Measurements from ENCODE around the gene SAXO1.

SAXO1 gene

GRCh38 chr9:18907927-18908625 is 124.9 kb downstream of the SAXO1 start:
- no peak for DNase-seq

GRCh38 chr9:18906656-18907395 is 126.2 kb downstream of the SAXO1 start:
- no peak for DNase-seq

- no peak for DNase-seq
Measured at GRCh38 chr9:18905883-18906629, 127.0 kb downstream of the SAXO1 start.

DNA sequence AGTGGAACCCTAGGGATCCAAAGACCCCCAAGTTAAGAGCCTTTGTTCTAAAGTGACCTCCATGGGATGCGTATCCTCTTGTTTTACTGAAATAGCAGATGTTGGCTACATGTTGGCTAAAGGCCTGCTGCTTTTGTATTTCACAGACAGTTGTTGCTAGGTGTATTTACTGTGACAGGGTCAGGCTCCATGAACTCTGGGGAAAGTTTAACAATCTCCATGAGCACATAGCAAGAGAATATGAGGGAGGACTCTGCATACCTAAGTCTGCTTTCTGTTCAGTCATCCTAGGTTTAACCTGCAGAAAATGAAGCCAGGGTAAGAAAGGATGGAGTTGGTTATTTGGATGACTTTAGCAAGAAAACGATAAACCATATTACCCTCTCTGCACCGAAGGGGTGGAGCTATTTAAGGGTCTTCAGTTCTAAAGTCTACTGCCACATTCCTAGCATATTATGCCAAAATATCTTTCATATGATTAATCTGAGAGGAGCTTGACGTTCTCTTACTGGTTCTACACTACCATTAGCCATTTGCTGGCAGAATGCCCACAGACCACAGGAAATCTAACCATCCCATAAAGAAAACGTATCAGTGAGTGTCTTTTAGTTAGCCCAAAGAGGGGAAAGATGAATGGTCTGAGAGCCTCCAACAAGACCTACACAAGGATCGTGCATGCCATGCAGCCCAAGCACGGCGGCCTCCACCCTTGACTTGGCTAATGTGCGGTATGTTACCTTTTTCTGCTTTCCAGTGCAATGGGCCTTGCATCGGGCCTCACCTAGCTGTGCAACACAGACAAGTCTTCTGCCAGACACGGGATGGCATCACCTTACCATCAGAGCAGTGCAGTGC is 127.8 kb downstream of the SAXO1 start:
- DNase-seq = no peak

- no peak for DNase-seq
Measured at GRCh38 chr9:18903450-18903849, 129.6 kb downstream of the SAXO1 start.

GRCh38 chr9:18896531-18897179 is 136.4 kb downstream of the SAXO1 start:
- DNase-seq = no peak

DNA sequence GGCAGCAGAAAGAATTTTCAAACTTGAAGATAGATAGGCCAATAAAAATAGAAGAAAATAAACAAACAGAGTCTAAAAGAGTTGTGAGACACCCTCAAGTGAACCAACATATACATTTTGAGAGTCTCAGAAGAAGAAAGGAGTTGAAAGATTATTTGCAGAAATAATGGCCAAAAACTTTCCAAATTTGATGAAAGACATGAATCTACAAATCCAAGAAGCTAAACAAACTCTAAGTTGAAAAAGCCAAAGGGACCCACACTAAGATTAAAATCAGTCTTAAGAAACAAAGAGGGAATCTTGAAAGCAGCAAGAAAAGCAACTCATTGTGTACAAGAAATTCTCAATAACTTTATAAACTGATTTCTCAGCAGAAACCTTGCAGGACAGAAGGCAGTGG is 137.0 kb downstream of the SAXO1 start:
- DNase-seq = no peak

DNA sequence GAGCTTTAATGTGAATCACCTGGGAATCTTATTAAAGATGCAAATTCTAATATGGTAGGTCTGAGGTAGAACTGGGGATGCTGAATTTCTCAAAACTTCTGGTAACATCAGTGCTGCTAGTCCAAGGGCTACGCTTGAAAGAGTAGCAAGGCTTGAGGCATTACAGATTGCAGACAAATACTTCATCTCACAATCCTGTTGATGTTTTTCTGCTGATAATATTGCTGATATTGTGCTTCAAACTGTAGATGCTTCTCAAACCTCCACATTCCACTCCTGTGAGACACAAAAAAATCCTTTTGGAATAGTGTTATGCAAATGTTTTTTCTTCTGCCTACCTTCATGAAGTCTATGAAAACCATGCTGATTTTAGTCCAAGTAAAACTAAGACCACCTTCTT is 139.5 kb downstream of the SAXO1 start:
- DNase-seq = no peak

- DNase-seq = no peak
Measured at GRCh38 chr9:18893046-18893445, 140.0 kb downstream of the SAXO1 start.

DNA sequence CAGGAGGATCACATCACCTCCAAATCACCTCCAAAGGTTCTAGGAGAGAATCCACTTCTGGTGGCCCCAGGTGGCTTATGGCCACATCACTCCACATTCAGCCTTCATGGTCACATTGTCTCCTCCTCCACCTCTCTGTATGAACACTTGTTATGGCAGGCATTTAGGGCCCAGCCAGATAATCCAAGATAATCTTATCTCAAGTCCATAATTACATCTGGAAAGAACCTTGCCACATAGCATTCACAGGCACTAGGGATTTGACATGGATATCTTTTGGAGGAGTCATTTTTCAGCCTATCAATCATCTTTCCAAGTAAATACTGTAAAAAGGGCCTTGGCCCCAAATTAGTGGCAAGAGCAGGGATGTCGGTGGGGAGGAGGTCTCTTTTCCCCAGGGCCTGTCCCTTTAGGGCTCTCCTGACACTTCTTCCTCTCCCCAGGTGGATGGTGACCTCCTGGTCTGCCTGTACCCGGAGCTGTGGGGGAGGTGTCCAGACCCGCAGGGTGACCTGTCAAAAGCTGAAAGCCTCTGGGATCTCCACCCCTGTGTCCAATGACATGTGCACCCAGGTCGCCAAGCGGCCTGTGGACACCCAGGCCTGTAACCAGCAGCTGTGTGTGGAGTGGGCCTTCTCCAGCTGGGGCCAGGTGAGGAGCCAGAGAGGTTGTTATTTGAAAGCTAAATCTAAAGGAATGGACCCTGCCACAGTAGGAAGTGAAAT is 140.9 kb downstream of the SAXO1 start:
- no peak for DNase-seq

DNA sequence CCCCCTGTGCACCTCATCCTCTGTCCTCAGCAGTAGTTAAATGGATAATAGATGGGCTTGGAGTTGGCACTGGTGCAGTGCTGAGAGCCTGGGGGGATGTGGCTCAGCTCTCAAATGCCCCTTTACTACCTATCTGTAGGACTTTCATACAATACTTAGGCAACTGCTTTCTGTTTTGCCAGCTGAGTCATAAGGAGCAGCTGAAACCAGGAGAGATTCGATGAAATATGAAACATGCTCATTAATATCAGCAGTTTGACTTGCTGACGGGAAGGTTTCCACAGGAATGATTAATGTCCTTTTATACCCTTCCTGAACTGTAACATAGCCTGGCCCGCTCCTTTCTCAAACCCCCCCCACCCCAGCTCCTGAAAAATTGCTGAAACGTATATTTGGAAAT is 142.6 kb downstream of the SAXO1 start:
- no peak for DNase-seq

- DNase-seq = no peak
Measured at GRCh38 chr9:18889550-18889949, 143.5 kb downstream of the SAXO1 start.

- DNase-seq = no peak
Measured at GRCh38 chr9:18888290-18888689, 144.7 kb downstream of the SAXO1 start.

GRCh38 chr9:18887546-18887945 is 145.5 kb downstream of the SAXO1 start:
- no peak for DNase-seq

- DNase-seq = no peak
Measured at GRCh38 chr9:18881758-18882157, 151.3 kb downstream of the SAXO1 start.

DNA sequence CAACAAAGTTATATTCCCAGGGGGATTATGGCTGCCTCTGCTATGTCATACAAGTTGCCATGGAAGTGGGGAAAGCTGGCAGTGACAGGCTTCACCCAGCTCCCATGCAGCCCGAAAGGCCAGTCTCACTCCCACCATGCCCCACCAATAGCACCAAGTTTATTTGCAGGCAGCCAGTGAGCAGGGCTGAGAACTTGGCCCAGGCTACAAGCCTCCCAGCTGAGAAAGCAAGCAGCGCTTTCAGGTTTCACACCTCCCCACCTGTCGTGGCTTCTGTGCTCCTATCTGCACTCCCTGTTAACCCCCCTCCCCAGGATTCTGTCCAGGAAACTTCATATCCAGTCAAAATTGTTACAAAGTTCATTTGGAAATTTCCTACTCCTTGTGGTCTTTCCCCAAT is 155.0 kb downstream of the SAXO1 start:
- no peak for DNase-seq
